VCaP (cell line): ENCODE results near the gene RER1.

Experiments
- H3K27ac ChIP-seq: fragments of 450-650 bp; 2 replicates; pipeline ENCODE4 v1.5.1; 2017
- CTCF ChIP-seq: fragments of 450-650 bp; conservative IDR thresholded peaks from 2 replicates; pipeline ENCODE4 v1.5.1; 2017; ENCODE audit warnings: mild to moderate bottlenecking, moderate library complexity

Gene RER1

GRCh38 chr1:2442661-2443060, 51.0 kb downstream of the RER1 start:
- no peak for TF ChIP-seq CTCF

GRCh38 chr1:2443277-2444137, 51.9 kb downstream of the RER1 start:
- peak; percentile 54 for TF ChIP-seq CTCF
- H3K27ac ChIP-seq, result no peak overlapping the region

More at GRCh38 chr1:2442661-2443060, 51.0 kb downstream of the RER1 start:
- no peak overlapping the region for H3K27ac ChIP-seq

- TF ChIP-seq CTCF, result 0 out of 2 replicates have a peak, but pooled peaks have one; percentile 9
- H3K27ac ChIP-seq, result no peak overlapping the region
These were observed 52.5 kb downstream of the RER1 start for GRCh38 chr1:2444138-2444591.

- H3K27ac ChIP-seq, result no peak overlapping the region
- TF ChIP-seq CTCF, result no peak
These were observed 53.7 kb downstream of the RER1 start for GRCh38 chr1:2445162-2445822.

GRCh38 chr1:2445823-2446215, 54.2 kb downstream of the RER1 start:
- no peak for TF ChIP-seq CTCF
- no peak overlapping the region for H3K27ac ChIP-seq

GRCh38 chr1:2446394-2446793, 54.8 kb downstream of the RER1 start:
- no peak for TF ChIP-seq CTCF
- H3K27ac ChIP-seq, result no peak overlapping the region

GRCh38 chr1:2446861-2447260, 55.2 kb downstream of the RER1 start:
- TF ChIP-seq CTCF, result no peak
- H3K27ac ChIP-seq, result no peak overlapping the region
